ENCODE measurements around the gene SLC39A5.
A peak's percentile ranks its signal among the peaks of the same experiment; 100 is the strongest.
"Not testable (repeated sequence)": the region's sequence is repeated elsewhere in the genome, so short reads cannot be mapped to it uniquely, and the experiment has no call there.

SLC39A5 gene

DNA sequence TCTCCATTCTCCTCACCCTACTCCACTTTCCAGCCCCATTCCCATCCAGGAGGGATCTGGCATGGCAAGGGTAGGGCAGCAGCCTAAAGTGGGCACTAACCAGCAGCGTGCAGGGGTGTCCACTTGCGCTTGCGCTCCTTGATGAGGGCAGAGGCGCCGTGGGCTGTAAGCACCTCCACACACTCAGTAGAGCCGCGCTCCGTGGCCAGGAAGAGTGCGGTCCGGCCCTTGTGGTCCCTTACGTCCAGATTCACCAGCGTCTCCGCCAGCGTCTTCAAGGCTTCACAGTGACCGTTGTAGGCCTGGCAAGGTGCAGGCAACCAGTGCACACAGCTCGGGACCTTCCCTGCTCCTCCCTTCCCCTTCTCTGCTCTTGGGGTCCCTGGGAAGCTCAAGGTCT is 18.1 kb downstream of the SLC39A5 start:
- DNase-seq (ENCODE audit: low spot score), result no peak

- DNase-seq (ENCODE audit: low spot score), result no peak
Observed at GRCh38 chr12:56248711-56249110, 18.9 kb downstream of the SLC39A5 start.

DNA sequence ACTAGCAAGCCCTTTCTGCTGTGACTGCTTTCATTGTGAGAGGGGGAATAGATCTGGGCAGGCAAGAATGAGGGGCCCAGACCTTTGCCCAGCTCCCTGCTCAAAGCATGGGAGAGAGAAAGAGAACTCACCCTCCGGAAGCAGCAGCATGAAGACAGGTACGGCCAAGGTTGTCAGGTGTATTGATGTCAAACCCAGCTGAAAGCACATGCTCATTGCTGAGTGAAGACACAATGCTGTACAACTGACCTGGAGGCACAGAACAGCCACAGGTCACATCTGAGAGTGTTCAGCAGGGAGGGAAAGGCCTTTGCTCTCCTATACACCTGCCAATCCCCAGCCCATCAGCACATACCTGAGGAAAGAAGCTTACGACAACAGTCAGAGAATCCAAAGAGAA is 22.8 kb downstream of the SLC39A5 start:
- DNase-seq (ENCODE audit: low spot score), result no peak

DNA sequence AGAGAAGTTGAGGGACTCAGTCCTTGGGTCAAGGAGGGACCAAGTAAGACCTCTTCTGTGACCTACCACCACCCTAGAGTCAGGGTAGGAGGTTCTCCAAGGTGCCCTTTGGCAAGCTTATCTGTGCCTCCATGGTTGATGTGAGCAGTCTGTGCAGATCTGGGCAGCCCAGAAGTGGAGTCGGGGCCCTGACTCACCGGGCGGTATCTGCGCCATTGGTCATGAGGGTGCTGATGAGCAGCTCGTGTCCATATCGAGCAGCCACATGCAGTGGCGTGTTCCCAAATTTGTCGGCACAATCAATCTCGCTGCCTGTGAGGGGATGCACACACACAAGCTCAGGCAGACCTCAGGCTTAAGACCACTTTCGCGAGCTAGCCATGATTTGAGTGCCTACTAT is 23.2 kb downstream of the SLC39A5 start:
- no peak for DNase-seq (ENCODE audit: low spot score)

- DNase-seq (ENCODE audit: low spot score), result no peak
Observed at GRCh38 chr12:56255671-56256070, 25.8 kb downstream of the SLC39A5 start.

DNA sequence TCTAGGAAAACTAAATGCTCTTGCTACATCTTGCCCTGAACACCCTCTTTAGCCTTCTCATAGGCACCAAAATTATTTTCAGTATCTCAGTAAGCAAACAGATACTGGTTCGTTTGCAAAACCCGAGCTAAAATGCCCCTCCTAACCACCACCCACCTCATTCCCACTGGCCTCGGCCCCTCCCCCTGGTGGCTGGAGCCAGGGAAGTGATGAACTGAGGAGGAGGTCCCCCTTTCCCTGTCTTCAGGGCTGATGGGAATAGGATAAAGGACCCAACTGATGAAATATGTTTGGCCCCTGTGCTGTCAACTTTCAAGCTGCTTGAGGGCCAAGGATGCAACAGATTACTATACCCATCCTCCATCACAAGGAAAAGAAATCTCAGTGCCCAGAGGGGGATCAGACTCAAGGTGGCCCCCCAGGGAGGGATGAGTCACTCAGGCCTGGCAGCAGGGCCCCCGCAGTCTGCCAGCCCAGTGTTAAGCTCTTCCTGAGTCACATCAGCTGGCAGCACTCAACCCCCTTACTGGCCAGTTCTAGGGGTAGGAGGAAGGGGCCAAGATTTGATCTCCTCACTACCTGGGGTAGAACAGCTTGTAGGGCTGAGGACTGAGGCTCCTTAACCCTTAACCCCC is 26.6 kb downstream of the SLC39A5 start:
- no peak for DNase-seq (ENCODE audit: low spot score)

DNA sequence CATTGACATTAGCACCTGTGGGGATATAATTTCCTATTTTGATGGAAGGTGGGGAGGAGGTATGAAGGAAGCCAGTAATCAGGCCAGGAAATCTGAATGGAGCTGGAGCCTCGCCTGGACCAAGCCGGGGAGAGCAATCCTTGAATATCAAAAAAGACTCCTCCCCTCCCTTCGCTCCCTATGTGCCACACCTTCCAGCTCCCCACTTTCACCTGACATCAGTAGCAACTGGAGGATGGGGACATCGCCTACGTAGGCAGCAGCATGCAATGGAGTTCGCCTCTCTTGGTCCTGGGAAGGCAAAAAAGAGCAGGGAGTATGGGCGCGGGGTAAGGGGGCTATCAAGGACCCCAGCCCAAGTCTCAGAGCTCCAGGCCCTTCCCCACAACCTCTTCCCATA is 27.2 kb downstream of the SLC39A5 start:
- no peak for DNase-seq (ENCODE audit: low spot score)

DNA sequence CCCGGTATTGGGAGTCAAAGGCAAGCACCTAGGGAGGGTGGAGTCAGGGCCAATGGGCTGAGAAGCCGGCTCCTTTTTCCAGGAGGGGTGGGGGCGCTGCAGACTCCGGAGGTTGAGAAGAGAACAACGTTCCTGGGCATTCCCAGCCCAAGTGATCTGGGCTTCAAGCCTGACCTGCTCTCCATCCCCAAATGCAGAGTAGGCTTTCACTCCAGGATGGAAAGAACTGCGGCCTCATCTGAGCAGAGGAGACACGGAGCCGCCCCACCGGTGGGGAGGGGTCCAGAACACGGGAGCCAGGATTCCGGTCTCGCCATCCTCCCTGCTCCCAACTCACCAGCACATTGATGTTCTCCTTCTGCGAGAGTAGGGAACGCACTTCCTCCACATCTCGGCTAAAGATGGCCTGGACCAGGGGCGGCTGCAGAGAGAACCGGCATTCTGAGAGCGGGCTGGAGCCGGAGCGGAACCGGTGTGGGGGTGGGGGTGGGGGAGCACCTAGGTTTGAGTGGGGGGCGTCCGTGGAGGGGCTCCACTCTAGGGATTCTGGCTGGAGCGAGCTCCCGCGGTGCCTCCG is 27.7 kb downstream of the SLC39A5 start:
- no peak for DNase-seq (ENCODE audit: low spot score)

- peak; percentile 72 for DNase-seq (ENCODE audit: low spot score)
Observed at GRCh38 chr12:56258068-56258819, 28.4 kb downstream of the SLC39A5 start, which contains the start of gene ANKRD52. Gene ANKRD52, minus strand, starts transcription at chr12:56258384. Its CDS starts 115 bp downstream, at chr12:56258269.

DNA sequence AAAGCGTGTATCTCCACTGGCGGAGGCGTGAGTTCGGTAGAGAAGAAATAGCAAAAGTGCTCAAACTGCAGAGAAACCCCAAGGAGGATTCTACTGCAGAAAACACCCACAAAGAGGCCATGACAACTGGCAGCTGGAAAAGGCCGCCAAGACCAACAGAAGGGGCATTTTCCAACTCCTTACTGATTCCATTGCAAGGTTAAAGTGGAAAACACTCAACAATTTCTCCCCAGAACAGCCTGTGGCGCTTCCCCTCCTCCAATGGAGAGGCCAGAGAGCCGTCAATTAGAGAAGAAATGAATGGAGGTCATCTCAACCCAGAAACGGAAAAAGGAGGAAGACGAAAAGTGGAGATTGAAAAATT is 29.0 kb downstream of the SLC39A5 start:
- no peak for DNase-seq (ENCODE audit: low spot score)

GRCh38 chr12:56260380-56260779 is 30.5 kb downstream of the SLC39A5 start:
- DNase-seq (ENCODE audit: low spot score), result no peak

DNA sequence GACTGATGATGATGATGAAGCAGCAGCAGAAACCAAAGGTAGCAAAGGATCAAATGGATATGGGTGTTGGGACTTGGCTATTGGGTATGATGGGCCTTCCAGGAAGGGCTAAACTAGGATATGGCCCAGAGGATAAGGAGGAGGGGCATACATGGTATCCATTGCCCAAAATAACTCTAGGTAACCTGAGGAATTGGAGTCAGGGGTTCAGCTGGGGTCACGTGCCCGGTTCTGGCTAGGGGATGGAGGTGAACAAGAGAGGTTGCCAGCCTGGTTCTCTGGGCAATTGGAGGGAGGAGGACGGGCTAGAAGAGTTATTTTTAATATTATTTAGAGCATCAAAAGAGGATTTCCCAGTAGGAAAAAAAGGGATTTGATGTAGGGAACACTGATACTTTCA is 31.1 kb downstream of the SLC39A5 start:
- DNase-seq (ENCODE audit: low spot score), result no peak

DNA sequence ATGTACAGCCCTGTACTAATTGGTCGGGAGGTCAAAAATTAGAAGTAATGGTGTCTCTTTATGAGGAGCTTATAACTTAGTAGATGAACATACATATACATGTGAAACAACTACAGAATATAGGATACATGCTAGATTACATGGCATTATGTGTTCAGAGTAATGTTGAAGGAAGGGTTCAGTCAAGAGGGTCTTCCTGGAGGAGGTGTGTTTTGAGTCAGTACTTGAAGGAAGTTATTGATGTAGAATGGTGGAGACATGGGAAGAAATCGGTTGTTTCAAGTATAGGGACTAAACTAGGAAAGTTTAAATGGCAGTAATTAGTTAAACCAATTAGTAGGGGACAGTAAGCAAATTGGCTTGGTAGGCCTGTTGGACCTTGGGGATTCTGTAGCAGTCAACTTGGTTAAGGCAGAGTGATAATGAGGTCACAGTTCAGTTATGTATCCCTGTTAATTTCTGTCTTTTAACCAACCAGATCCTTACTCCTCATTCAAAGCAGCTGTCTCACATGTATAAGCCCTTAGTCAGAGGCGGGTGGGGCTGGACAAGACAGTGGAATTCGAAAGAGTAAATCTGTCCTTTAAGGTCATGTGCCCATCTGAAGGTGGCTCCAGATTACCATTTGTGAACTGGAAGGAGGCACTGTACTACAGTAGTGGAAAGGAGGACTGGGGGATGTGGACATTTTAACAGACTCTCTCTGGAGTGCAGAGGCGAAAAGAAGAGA is 31.8 kb downstream of the SLC39A5 start:
- DNase-seq (ENCODE audit: low spot score), result no peak

GRCh38 chr12:56262955-56263354 is 33.1 kb downstream of the SLC39A5 start:
- not testable (repeated sequence) for DNase-seq (ENCODE audit: low spot score)

- DNase-seq (ENCODE audit: low spot score), result not testable (repeated sequence)
Observed at GRCh38 chr12:56266068-56266692, 36.3 kb downstream of the SLC39A5 start.

GRCh38 chr12:56266693-56267442 is 37.0 kb downstream of the SLC39A5 start, which contains the start of gene COQ10A:
Gene COQ10A, plus strand, starts transcription at chr12:56266942. Its CDS starts 177 bp downstream, at chr12:56267119.
- peak; percentile 89 for DNase-seq (ENCODE audit: low spot score)

DNA sequence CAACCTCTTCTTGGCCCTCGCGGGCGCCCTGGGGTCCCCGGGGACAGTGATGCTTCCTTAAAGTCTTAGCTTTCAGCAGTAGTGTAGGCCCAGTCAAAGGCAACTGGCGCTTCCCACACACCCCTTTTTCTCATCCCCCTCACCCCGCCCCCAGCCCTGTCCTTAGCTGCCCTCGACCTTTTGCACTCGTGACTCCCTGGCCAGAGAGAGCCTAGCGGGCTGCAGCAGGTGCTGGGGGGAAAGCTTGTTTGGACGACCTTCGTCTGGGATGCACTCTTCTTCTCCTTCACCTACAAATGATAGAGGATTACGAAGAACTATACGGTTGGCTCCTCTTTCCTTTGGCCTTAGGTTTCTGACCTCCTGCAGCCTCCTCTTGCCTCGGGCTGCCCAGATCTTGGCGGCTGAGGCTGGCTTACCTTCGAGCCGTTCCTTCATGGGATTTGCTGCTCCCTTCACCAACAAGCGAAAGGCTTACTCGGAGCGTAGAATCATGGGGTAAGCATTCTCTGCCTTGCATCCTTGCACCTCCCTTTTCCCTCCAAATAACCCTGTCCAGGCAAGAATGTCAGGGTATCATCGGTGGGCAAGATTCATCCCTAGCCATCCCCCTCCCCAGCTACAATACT is 37.7 kb downstream of the SLC39A5 start:
- no peak for DNase-seq (ENCODE audit: low spot score)

- no peak for DNase-seq (ENCODE audit: low spot score)
Observed at GRCh38 chr12:56271031-56271430, 41.2 kb downstream of the SLC39A5 start.

DNA sequence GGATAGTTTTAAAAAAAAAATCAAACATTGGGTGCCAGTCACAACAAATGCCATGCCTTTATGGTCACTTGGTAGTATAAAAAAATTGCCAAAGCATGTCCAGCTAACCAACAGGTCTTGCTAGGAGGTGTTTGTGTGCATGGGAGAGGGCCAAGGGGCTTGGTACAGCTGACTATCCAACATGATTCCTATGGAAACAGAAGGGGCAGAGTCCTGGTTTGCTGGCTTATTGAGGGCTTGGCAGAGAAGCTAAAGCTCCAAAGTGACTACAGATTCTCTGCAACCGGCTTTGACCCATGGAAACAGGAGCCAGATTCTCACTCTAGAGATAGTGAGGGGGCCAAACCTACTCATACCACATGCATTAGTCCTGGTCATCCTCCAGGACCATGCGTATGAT is 42.6 kb downstream of the SLC39A5 start:
- not testable (repeated sequence) for DNase-seq (ENCODE audit: low spot score)

- DNase-seq (ENCODE audit: low spot score), result no peak
Observed at GRCh38 chr12:56274299-56274698, 44.4 kb downstream of the SLC39A5 start.

DNA sequence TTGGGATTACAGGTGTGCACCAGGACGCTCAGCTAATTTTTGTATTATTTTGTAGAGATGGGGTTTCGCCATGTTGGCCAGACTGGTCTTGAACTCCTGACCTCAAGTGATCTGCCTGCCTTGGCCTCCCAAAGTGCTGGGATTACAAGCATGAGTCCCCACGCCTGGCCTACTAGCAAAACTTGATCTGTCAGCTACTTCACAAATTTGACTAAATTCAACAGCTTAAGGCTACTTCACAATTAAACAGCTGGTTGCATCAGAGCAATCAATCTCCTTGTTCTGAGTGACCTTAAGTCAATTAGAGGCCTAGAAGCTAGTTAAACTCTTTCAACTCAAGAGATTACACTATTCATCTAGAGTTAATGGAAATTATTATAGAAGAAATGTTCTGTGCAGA is 49.1 kb downstream of the SLC39A5 start:
- no peak for DNase-seq (ENCODE audit: low spot score)

All from activated CD4-positive, alpha-beta T cell treated with anti-CD3 and anti-CD28 coated beads, Interleukin-2, Interleukin-4, amounts not matched to agents 100 ng/mL and 50 ng/mL, durations not matched to agents 16 hours and 8 hours (primary cell).